Neuronal stem cell (in vitro differentiated cells): ENCODE measurements around the gene FBXO22.

Experiments used
- DNase-seq: peaks from one replicate; pipeline ENCODE4 v3.0.0-alpha.2; 2013; ENCODE audit warnings: low spot score
- H2AFZ ChIP-seq: one replicate; pipeline ENCODE4 v1.6.1; 2013; ENCODE audit warnings: mild to moderate bottlenecking, low read length, inconsistent platforms
- H2AK5ac ChIP-seq: 2 replicates; pipeline ENCODE4 v1.6.1; 2013; ENCODE audit warnings: low read depth, mild to moderate bottlenecking, inconsistent platforms, low read length, moderate library complexity, mixed read lengths
- H2BK120ac ChIP-seq: 2 replicates; pipeline ENCODE4 v1.6.1; 2013; ENCODE audit warnings: low read depth, mild to moderate bottlenecking, inconsistent platforms, low read length, moderate library complexity, mixed read lengths
- H2BK12ac ChIP-seq: one replicate; pipeline ENCODE4 v1.6.1; 2013; ENCODE audit warnings: low read length, inconsistent platforms
- H2BK15ac ChIP-seq: 2 replicates; pipeline ENCODE4 v1.6.1; 2013; ENCODE audit warnings: mild to moderate bottlenecking, low read length, inconsistent platforms, mixed read lengths
- H2BK5ac ChIP-seq: one replicate; pipeline ENCODE4 v1.6.1; 2013; ENCODE audit warnings: inconsistent platforms, mild to moderate bottlenecking, low read length, moderate library complexity
- H3K14ac ChIP-seq: one replicate; pipeline ENCODE4 v1.6.1; 2013; ENCODE audit warnings: low read length, inconsistent platforms
- H3K18ac ChIP-seq: 2 replicates; pipeline ENCODE4 v1.6.1; 2013; ENCODE audit warnings: low read length, inconsistent platforms
- H3K23ac ChIP-seq: 2 replicates; pipeline ENCODE4 v1.6.1; 2013; ENCODE audit warnings: low read depth, mild to moderate bottlenecking, mixed read lengths, low read length, inconsistent platforms; ENCODE audit not compliant: poor library complexity
- H3K27ac ChIP-seq: replicated peaks from 3 replicates; pipeline ENCODE4 v1.5.1; 2013; ENCODE audit warnings: low read length, inconsistent platforms
- H3K27me3 ChIP-seq, 3 experiments: 2 replicates each; pipeline ENCODE4 v1.6.1; 2013; ENCODE audit warnings: low read length in 3 of 3, mild to moderate bottlenecking in 2 of 3, inconsistent platforms in 1 of 3, low read depth in 1 of 3, mixed read lengths in 1 of 3, moderate library complexity in 1 of 3; ENCODE audit not compliant: control insufficient read depth in 3 of 3, insufficient read depth in 3 of 3
- H3K36me3 ChIP-seq, 2 donors: replicated peaks in 1 of 2; 2 replicates each; pipeline ENCODE4 v1.6.1; 2013; ENCODE audit warnings: low read length in 2 of 2; ENCODE audit not compliant: control insufficient read depth in 2 of 2, insufficient read depth in 2 of 2
- H3K4ac ChIP-seq: 2 replicates; pipeline ENCODE4 v1.6.1; 2013; ENCODE audit warnings: inconsistent platforms, mild to moderate bottlenecking, low read length, moderate library complexity
- H3K4me1 ChIP-seq, 2 donors: 1 replicate in 1 of 2; 2 replicates in 1 of 2; pipeline ENCODE4 v1.6.1; 2013; ENCODE audit warnings: low read length in 2 of 2, low read depth in 1 of 2; ENCODE audit not compliant: control insufficient read depth in 2 of 2, insufficient read depth in 1 of 2
- H3K4me2 ChIP-seq: one replicate; pipeline ENCODE4 v1.6.1; 2013; ENCODE audit warnings: mild to moderate bottlenecking, low read length, inconsistent platforms; ENCODE audit not compliant: insufficient read depth, poor library complexity, severe bottlenecking
- H3K4me3 ChIP-seq, 2 donors: 2 replicates each; pipeline ENCODE4 v1.5.1; 2013; ENCODE audit warnings: low read length in 2 of 2, mild to moderate bottlenecking in 2 of 2, inconsistent platforms in 1 of 2, moderate library complexity in 1 of 2
- H3K79me1 ChIP-seq: one replicate; pipeline ENCODE4 v1.6.1; 2013; ENCODE audit warnings: low read depth, mild to moderate bottlenecking, inconsistent platforms, low read length, moderate library complexity
- H3K9ac ChIP-seq: one replicate; pipeline ENCODE4 v1.6.1; 2013; ENCODE audit warnings: mild to moderate bottlenecking, low read depth, low read length, inconsistent platforms; ENCODE audit not compliant: poor library complexity
- H3K9me3 ChIP-seq, 2 donors: replicated peaks in 1 of 2; 2 replicates each; pipeline versions ENCODE3 to v1.6.1; 2013; ENCODE audit warnings: low read length in 2 of 2, mild to moderate bottlenecking in 2 of 2, inconsistent platforms in 1 of 2, low read depth in 1 of 2, mixed read lengths in 1 of 2, moderate library complexity in 1 of 2; ENCODE audit not compliant: control insufficient read depth in 2 of 2, insufficient read depth in 1 of 2
- H4K8ac ChIP-seq: one replicate; pipeline ENCODE4 v1.6.1; 2013; ENCODE audit warnings: low read depth, mild to moderate bottlenecking, inconsistent platforms, low read length, moderate library complexity
- H4K91ac ChIP-seq: one replicate; pipeline ENCODE4 v1.6.1; 2013; ENCODE audit warnings: low read length, low read depth, mild to moderate bottlenecking, inconsistent platforms; ENCODE audit not compliant: poor library complexity
- WGBS, 2 donors: extraction: QIAGEN DNeasy Blood & Tissue Kit; methylation state at CpG; one replicate each; pipeline ENCODE4 v1.1.7; 2013; ENCODE audit warnings: missing lambda C conversion rate in 2 of 2, mixed read lengths in 1 of 2; ENCODE audit not compliant: insufficient read length in 2 of 2, insufficient replicate concordance in 1 of 2; ENCODE audit errors: extremely low coverage in 2 of 2; 5-methylcytosine and 5-hydroxymethylcytosine counted together

Gene FBXO22

GRCh38 chr15:75947092-75947491, 43.4 kb downstream of the FBXO22 start:
- Histone ChIP-seq H3K36me3 (no peaks in the 10 kb centered on the region), H3K4me3 (no peak overlapping the region), H2AFZ (no peak overlapping the region), H2BK12ac (no peak overlapping the region), H3K9ac (no peak overlapping the region), H3K9me3 (no peaks in the 10 kb centered on the region), H2AK5ac (no peak overlapping the region), H3K18ac (no peak overlapping the region), H3K23ac (no peak overlapping the region), H3K4me1 (peaks cover 0 to 4% of the 10 kb centered on the region in 2 donors), H3K79me1 (no peaks in the 10 kb centered on the region), H3K4me2 (no peak overlapping the region), H2BK5ac (no peak overlapping the region), H4K8ac (no peak overlapping the region), H3K27me3 (no peaks in the 10 kb centered on the region), H3K14ac (no peak overlapping the region), H2BK15ac (no peak overlapping the region), H4K91ac (no peak overlapping the region), H2BK120ac (no peak overlapping the region), H3K27ac (no peak overlapping the region), H3K4ac (no peak overlapping the region)
- DNase-seq, result no peak
- no CpG with 5 or more reads among the region's 1 CpG for WGBS, 2 donors

DNA sequence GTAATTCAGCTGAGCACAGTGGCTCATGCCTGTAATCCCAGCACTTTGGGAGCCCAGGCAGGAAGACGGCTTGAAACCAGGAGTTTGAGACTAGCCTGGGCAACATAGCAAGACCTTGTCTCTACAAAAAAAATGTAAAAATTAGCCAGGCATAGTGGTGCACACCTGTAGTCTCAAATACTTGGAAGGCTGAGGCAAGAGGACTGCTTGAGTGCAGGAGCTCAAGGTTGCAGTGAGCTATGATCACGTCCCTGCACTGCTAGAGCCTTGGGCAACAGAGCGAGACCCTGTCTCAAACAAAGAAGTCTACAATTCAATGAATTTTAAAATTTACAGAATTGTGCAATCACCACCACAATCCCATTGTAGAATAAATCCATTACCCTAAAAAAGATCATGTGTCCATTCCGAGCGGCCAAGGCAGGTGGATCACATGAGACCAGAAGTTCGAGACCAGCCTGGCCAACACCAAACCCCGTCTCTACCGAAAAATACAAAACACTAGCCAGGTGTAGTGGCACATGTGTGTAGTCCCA, 45.2 kb downstream of the FBXO22 start:
- no peak overlapping the region for H2BK5ac ChIP-seq
- H4K8ac ChIP-seq, result no peak overlapping the region
- H3K27me3 ChIP-seq, result no peaks in the 10 kb centered on the region
- H3K9ac ChIP-seq, result no peak overlapping the region
- no peaks in the 10 kb centered on the region for H3K36me3 ChIP-seq
- H2AK5ac ChIP-seq, result no peak overlapping the region
- H3K9me3 ChIP-seq, result no peaks in the 10 kb centered on the region
- H2AFZ ChIP-seq, result no peak overlapping the region
- no peaks in the 10 kb centered on the region for H3K79me1 ChIP-seq
- H3K4me3 ChIP-seq, result no peak overlapping the region
- H3K4me2 ChIP-seq, result no peak overlapping the region
- no CpG with 5 or more reads among the region's 8 CpGs for WGBS, 2 donors
- H2BK12ac ChIP-seq, result no peak overlapping the region
- H3K23ac ChIP-seq, result no peak overlapping the region
- no peak overlapping the region for H3K14ac ChIP-seq
- H4K91ac ChIP-seq, result no peak overlapping the region
- no peak overlapping the region for H3K18ac ChIP-seq
- DNase-seq, result no peak
- no peak overlapping the region for H3K4ac ChIP-seq
- no peak overlapping the region for H2BK15ac ChIP-seq
- H3K27ac ChIP-seq, result no peak overlapping the region
- H2BK120ac ChIP-seq, result no peak overlapping the region
- peaks cover 0 to 4% of the 10 kb centered on the region in 2 donors for H3K4me1 ChIP-seq

- Histone ChIP-seq H2BK12ac (no peak overlapping the region), H3K4me1 (no peaks in the 10 kb centered on the region), H2BK5ac (no peak overlapping the region), H3K14ac (no peak overlapping the region), H4K8ac (no peak overlapping the region), H2AK5ac (no peak overlapping the region), H2BK120ac (no peak overlapping the region), H3K4me2 (no peak overlapping the region), H2BK15ac (no peak overlapping the region), H3K4me3 (no peak overlapping the region), H3K27me3 (no peaks in the 10 kb centered on the region), H2AFZ (no peak overlapping the region), H3K36me3 (no peaks in the 10 kb centered on the region), H3K18ac (no peak overlapping the region), H4K91ac (no peak overlapping the region), H3K23ac (no peak overlapping the region), H3K79me1 (no peaks in the 10 kb centered on the region), H3K4ac (no peak overlapping the region), H3K9me3 (no peaks in the 10 kb centered on the region), H3K27ac (no peak overlapping the region), H3K9ac (no peak overlapping the region)
- DNase-seq, result no peak
- no CpG with 5 or more reads among the region's 4 CpGs for WGBS, 2 donors
These were observed 48.8 kb downstream of the FBXO22 start for GRCh38 chr15:75952525-75952924.

- no peak overlapping the region for H3K4ac ChIP-seq
- H3K4me2 ChIP-seq, result no peak overlapping the region
- DNase-seq, result no peak
- no peak overlapping the region for H3K23ac ChIP-seq
- H4K8ac ChIP-seq, result no peak overlapping the region
- H3K4me3 ChIP-seq, result no peak overlapping the region
- no peak overlapping the region for H4K91ac ChIP-seq
- H3K18ac ChIP-seq, result no peak overlapping the region
- no peak overlapping the region for H2AFZ ChIP-seq
- no CpG with 5 or more reads among the region's 1 CpG for WGBS, 2 donors
- no peak overlapping the region for H2AK5ac ChIP-seq
- no peaks in the 10 kb centered on the region for H3K4me1 ChIP-seq
- H3K9ac ChIP-seq, result no peak overlapping the region
- H3K9me3 ChIP-seq, result no peaks in the 10 kb centered on the region
- no peaks in the 10 kb centered on the region for H3K36me3 ChIP-seq
- no peak overlapping the region for H2BK5ac ChIP-seq
- no peak overlapping the region for H2BK15ac ChIP-seq
- H2BK12ac ChIP-seq, result no peak overlapping the region
- no peaks in the 10 kb centered on the region for H3K79me1 ChIP-seq
- no peak overlapping the region for H2BK120ac ChIP-seq
- H3K14ac ChIP-seq, result no peak overlapping the region
- no peaks in the 10 kb centered on the region for H3K27me3 ChIP-seq
- H3K27ac ChIP-seq, result no peak overlapping the region
These were observed 52.0 kb downstream of the FBXO22 start for GRCh38 chr15:75955720-75956119.
